H1 (cell line): ENCODE measurements around the gene MYCBP2.

Source experiments
- EP300 ChIP-seq, 2 experiments: IDR thresholded peaks; 1 replicate in 1 of 2; 2 replicates in 1 of 2; pipeline ENCODE4 v1.6.1; 2011 to 2012; ENCODE audit warnings: low read depth in 2 of 2, low read length in 2 of 2, mild to moderate bottlenecking in 2 of 2, borderline replicate concordance in 1 of 2, inconsistent platforms in 1 of 2, moderate library complexity in 1 of 2
- EZH2 ChIP-seq: fragments of 200-600 bp; sonication (generic); IDR thresholded peaks from 2 replicates; pipeline ENCODE4 v1.7.1; 2012; ENCODE audit warnings: low read depth, mild to moderate bottlenecking, moderate library complexity, low read length, inconsistent platforms; ENCODE audit not compliant: severe bottlenecking
- POLR2A ChIP-seq, 2 experiments: IDR thresholded peaks; 1 replicate in 1 of 2; 2 replicates in 1 of 2; pipeline ENCODE4 v1.6.1; 2011; ENCODE audit warnings: low read depth in 2 of 2, low read length in 2 of 2, mild to moderate bottlenecking in 2 of 2; ENCODE audit errors: control extremely low read depth in 1 of 2
- SIX5 ChIP-seq: IDR thresholded peaks from 2 replicates; pipeline ENCODE4 v1.6.1; 2011; ENCODE audit warnings: mild to moderate bottlenecking, low read depth, low read length
- SP1 ChIP-seq: IDR thresholded peaks from 2 replicates; pipeline ENCODE4 v1.6.1; 2011; ENCODE audit warnings: low read depth, low read length

- TF ChIP-seq EP300 (IDR thresholded peaks at IDR 0.05; ENCODE audit: borderline replicate concordance in 1 of 2, low read depth in 2 of 2, low read length in 2 of 2) (no peak), SP1 (no peak), POLR2A (IDR thresholded peaks at IDR 0.05; ENCODE audit: control extremely low read depth in 1 of 2, low read depth in 2 of 2, low read length in 2 of 2) (no peak), SIX5 (no peak), EZH2 (no peak)
These were observed 35.3 kb upstream of the MYCBP2 start for GRCh38 chr13:77362166-77362565.
